Measurements from ENCODE around the gene EMILIN1.

The EMILIN1 gene

DNA sequence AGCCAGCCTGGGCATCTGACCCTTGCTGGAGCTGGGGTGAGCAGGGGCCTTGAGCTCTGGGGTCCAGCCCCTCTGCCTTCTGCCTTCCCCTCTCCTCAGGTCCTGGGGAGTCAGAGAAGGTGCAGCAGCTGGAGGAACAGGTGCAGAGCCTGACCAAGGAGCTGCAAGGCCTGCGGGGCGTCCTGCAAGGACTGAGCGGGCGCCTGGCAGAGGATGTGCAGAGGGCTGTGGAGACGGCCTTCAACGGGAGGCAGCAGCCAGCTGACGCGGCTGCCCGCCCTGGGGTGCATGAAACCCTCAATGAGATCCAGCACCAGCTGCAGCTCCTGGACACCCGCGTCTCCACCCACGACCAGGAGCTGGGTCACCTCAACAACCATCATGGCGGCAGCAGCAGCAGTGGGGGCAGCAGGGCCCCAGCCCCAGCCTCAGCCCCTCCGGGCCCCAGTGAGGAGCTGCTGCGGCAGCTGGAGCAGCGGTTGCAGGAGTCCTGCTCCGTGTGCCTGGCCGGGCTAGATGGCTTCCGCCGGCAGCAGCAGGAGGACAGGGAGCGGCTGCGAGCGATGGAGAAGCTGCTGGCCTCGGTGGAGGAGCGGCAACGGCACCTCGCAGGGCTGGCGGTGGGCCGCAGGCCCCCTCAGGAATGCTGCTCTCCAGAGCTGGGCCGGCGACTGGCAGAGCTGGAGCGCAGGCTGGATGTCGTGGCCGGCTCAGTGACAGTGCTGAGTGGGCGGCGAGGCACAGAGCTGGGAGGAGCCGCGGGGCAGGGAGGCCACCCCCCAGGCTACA is 3.8 kb downstream of the EMILIN1 start:
- no peak for DNase-seq

DNA sequence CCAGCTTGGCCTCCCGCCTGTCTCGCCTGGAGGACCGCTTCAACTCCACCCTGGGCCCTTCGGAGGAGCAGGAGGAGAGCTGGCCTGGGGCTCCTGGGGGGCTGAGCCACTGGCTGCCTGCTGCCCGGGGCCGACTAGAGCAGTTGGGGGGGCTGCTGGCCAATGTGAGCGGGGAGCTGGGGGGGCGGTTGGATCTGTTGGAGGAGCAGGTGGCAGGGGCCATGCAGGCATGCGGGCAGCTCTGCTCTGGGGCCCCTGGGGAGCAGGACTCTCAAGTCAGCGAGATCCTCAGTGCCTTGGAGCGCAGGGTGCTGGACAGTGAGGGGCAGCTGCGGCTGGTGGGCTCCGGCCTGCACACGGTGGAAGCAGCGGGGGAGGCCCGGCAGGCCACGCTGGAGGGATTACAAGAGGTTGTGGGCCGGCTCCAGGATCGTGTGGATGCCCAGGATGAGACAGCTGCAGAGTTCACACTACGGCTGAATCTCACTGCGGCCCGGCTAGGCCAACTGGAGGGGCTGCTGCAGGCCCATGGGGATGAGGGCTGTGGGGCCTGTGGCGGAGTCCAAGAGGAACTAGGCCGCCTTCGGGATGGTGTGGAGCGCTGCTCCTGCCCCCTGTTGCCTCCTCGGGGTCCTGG is 4.5 kb downstream of the EMILIN1 start:
- no peak for DNase-seq

DNA sequence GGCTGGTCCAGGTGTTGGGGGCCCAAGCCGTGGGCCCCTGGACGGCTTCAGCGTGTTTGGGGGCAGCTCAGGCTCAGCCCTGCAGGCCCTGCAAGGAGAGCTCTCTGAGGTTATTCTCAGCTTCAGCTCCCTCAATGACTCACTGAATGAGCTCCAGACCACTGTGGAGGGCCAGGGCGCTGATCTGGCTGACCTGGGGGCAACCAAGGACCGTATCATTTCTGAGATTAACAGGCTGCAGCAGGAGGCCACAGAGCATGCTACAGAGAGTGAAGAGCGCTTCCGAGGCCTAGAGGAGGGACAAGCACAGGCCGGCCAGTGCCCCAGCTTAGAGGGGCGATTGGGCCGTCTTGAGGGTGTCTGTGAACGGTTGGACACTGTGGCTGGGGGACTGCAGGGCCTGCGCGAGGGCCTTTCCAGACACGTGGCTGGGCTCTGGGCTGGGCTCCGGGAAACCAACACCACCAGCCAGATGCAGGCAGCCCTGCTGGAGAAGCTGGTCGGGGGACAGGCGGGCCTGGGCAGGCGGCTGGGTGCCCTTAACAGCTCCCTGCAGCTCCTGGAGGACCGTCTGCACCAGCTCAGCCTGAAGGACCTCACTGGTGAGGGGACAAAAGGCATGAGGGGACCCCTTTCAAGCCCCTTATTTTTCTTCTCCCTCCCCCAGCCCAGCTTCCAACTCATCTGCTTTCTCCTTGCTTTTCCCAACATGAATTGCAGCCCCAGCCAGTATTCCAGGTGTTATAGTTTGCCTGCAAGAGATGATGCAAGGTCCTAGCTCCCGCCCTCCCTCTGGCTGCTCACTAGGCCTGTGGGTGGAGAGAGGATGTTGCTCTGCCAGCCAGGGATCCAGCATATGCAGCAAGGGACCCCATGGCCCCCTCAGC is 5.2 kb downstream of the EMILIN1 start:
- DNase-seq, result no peak

DNA sequence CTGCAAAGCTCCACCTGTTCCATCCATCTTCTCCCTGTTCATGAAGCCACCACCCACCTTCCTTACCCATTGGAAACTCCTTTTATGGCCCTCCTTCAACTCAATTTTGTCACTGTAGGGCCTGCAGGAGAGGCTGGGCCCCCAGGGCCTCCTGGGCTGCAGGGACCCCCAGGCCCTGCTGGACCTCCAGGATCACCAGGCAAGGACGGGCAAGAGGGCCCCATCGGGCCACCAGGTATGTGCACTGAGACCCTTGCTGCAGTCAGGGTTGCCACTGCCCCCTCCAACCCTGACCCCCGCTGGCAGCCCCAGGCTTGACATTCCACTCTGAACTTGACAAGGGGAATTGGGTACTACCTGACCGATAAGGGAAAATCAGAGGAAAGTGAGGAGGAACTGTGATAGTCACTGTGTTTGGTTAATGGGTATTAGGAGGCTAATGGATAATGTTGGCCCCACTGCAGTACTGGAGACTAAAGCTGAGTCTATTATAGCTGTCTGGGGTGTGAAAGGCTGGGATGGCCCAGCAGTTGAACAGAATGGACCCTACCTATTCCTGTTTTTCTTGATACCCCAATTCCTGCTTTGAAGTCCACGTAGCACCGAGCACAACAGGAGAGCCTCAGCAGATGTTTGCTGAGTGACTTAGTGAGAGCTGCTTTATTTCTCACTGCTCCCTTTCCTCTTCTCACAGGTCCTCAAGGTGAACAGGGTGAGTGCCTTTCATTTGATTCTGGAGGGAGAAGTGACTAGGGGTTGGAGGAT is 6.1 kb downstream of the EMILIN1 start:
- DNase-seq, result no peak

- DNase-seq, result no peak
These were observed 6.8 kb downstream of the EMILIN1 start for GRCh38 chr2:27085062-27085672.

DNA sequence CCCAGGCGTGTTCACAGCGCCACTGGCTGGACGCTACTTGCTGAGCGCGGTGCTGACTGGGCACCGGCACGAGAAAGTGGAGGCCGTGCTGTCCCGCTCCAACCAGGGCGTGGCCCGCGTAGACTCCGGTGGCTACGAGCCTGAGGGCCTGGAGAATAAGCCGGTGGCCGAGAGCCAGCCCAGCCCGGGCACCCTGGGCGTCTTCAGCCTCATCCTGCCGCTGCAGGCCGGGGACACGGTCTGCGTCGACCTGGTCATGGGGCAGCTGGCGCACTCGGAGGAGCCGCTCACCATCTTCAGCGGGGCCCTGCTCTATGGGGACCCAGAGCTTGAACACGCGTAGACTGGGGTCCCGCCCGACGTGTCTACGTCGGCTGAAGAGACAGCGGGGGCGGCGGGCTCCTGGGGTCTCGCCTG is 7.3 kb downstream of the EMILIN1 start:
- no peak for DNase-seq

GRCh38 chr2:27086090-27086723 is 7.8 kb downstream of the EMILIN1 start:
- peak; percentile 94 for DNase-seq

DNA sequence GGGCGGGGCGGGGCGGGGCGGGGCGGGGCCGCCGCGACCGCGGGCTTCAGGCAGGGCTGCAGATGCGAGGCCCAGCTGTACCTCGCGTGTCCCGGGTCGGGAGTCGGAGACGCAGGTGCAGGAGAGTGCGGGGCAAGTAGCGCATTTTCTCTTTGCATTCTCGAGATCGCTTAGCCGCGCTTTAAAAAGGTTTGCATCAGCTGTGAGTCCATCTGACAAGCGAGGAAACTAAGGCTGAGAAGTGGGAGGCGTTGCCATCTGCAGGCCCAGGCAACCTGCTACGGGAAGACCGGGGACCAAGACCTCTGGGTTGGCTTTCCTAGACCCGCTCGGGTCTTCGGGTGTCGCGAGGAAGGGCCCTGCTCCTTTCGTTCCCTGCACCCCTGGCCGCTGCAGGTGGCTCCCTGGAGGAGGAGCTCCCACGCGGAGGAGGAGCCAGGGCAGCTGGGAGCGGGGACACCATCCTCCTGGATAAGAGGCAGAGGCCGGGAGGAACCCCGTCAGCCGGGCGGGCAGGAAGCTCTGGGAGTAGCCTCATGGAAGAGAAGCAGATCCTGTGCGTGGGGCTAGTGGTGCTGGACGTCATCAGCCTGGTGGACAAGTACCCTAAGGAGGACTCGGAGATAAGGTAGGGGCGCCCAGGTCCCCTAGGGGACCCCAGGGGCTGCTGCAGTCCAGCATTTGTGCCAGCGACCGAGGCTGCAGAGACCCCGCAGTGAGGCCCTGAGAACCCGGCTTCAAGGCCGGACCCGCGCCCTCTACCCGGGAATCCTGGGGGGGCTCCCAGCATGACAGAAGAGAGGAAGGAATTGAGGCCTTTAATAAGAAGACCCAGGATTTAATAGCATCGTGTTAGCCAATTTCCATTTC is 8.5 kb downstream of the EMILIN1 start, which contains the start of gene KHK:
Gene KHK, plus strand, starts transcription at position 49 of the 870 bp plus-strand sequence. Its CDS starts 488 bp downstream, at position 537.
- no peak for DNase-seq

DNA sequence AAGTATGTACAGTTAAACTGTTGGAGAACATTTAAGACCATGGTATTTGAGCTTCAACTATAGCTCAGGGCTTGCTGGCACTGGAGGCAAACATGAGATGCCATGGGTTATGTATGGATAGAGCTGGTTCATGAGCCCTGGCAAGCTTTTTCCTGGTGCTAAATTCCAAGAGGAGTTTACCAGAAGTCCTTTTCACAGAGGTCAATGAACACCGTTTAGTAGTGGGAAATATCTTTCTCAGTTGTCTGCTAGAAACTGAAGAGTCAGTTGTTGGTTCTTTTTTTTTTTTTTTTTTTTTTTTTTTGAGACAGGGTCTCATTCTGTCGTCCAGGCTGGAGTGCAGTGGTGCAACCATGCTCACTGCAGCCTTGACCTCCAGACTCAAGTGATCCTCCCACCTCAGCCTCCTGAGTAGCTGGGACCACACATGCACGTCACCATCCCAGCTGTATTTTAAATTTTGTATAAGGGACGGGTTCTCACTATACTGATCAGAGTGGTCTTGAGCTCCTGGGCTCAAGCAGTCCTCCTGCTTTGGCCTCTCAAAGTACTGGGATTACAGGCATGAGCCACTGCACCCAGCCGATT is 9.5 kb downstream of the EMILIN1 start:
- no peak for DNase-seq

DNA sequence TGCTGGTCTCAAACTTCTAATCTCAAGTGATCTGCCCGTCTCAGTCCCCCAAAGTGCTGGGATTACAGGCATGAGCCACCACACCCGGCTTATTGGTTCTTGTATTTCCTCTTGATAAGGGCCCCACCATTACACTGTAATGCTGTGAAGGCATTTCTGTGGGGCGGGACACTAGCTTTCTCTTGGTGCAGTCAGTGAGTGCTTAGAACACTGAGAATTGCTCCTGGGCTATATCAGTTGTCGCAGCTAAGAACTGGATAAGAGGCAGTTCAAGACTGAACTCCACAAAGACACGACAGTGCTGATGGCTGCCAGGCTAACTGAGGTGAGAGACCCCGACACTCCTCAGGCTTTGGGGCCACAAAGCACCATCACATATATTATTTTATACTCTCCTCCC is 10.2 kb downstream of the EMILIN1 start:
- no peak for DNase-seq

DNA sequence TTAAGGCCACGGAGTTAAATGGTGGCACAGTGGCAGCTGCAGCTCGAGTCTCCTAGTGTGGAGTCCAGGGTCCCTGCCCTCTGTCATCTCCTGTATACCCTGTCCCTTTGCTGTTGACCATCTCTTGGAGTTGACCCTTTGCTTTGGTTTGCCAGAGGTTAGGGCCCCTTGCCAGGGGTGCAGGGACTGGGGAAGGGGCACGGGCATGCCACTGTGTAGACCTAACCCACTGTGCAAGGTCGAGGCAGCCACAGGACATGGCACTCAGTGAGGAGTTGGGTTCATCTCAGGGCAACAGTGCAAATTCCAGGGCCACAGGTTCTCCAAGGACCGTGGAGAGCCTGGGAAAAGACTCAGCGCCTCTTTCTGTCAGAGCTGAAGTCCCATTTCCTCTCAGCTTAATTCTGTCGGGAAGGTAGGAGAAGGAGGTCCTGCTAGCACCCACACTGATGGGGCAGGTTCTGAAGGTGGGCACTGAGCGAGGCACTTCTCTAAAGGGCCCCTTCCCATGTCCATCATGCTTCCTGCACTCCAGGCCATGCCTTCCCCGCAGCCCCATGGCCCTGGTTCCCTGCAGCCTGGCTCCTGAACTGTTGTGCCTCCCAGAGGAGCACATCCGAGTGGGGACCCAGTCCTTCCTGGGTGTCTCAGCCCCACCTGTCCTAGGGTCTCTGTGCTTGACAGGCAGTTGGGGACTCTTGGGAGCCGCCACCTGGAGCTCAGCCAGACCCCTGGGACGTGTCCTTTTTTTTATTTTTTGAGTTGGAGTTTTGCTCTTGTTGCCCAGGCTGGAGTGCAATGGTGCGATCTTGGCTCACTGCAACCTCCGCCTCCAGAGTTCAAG is 10.9 kb downstream of the EMILIN1 start:
- DNase-seq, result no peak

DNA sequence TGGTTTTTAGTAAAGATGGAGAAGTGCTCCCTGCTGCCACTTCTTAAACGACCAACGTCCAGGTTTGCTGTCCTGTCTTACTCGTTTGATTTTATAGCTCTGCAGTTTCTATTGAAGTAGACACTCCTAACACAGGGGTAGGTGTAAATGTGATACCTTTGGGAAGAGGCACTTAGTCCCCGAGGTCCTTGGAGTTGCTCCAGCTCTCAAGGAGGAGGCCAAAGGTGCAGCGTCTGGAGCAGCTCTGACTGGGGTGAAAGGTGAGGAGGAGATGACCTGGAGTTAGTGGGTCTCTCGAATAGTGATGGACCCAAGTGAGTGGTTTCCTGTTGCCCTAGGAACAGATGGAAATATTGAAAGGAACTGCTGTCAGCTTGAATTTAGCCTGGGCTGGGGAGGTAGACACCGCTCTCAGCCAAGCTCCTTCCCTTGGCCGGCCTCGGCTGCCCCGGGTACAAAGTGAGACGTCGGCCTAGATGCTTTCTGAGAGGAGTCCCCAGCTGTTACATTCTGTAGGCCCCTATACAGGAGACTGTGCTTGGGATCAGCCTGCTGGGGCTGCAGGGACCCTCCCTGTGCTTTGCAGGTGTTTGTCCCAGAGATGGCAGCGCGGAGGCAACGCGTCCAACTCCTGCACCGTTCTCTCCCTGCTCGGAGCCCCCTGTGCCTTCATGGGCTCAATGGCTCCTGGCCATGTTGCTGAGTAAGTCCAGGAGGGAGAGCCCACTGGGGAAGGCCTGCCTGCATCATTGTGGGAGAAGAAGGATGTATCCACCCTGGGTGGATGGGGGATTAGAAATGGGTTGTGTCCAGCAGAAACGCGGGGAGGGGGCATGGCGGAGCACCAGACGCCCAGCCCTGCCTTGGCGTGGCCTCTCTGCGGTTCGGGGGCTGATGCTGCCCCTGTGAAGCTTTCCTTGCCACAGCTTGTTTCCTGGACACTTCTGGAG is 13.6 kb downstream of the EMILIN1 start:
- DNase-seq, result no peak

- no peak for DNase-seq
These were observed 14.4 kb downstream of the EMILIN1 start for GRCh38 chr2:27092696-27093429.

DNA sequence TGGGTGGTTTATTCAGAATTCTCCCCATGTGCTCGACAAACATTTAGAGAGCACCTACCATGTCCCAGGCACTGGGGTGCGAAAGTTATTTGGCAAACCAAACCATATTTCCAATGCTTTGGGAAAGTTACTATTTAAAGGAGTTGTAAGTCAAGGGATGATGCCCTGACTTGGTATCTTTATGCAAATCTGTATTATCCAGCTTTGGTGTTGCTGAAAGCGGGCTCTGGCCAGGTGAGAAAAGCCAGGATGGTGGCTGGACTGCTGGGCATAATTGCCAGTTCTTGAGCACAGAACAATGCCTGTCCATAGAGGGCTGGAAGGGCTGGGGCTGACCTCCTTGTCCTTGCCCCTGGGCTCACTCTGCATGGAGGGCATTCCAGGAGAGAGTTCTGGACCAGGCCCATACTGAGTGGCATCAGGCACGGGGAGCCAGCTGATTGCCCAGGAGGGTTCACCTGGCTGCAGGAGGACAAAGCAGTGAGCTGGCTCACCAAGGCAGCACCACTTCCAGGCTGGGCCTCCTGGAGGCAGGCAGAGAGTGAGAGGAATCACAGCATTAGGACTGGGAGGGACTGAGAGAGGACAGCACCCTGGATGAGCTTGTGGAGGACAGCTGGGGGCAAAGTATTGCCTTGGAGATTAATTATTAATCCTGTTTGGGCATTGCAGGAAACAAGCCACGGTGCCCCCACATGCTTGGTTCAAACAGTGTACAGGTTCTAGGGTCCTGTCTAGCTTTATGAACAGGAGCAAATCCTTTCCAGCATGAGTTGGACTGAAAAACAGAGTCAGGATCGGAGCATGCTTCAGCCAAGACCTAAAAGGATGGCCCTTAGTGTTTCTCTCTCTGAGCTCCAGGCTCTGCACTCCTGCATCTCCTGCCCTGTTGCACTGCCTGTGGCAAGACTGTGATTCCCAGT is 15.3 kb downstream of the EMILIN1 start:
- DNase-seq, result no peak

- no peak for DNase-seq
These were observed 16.1 kb downstream of the EMILIN1 start for GRCh38 chr2:27094353-27094984.

- DNase-seq, result no peak
These were observed 17.0 kb downstream of the EMILIN1 start for GRCh38 chr2:27095427-27095744.
